Kasumi-1 (cell line): ENCODE data around the gene SEMA5B.

Source experiments
- DNase-seq, 2 experiments: peaks; one replicate each; lab custom pipeline; 2025; lab: John Stamatoyannopoulos, UW

The SEMA5B gene

GRCh38 chr3:123058505-123058904, 30.9 kb upstream of the SEMA5B start:
- no peak for DNase-seq

GRCh38 chr3:123055352-123055751, 27.8 kb upstream of the SEMA5B start:
- DNase-seq = no peak

GRCh38 chr3:123054931-123055330, 27.4 kb upstream of the SEMA5B start:
- no peak for DNase-seq

GRCh38 chr3:123054109-123054778, 26.7 kb upstream of the SEMA5B start:
- no peak for DNase-seq

- DNase-seq = no peak
These were observed 25.5 kb upstream of the SEMA5B start for GRCh38 chr3:123053107-123053506.

- no peak for DNase-seq
These were observed 23.1 kb upstream of the SEMA5B start for GRCh38 chr3:123050666-123051065.

- DNase-seq = no peak
These were observed 21.1 kb upstream of the SEMA5B start for GRCh38 chr3:123048480-123049237.

- no peak for DNase-seq
These were observed 19.4 kb upstream of the SEMA5B start for GRCh38 chr3:123047062-123047319.

GRCh38 chr3:123046262-123047061, 18.9 kb upstream of the SEMA5B start:
- DNase-seq = no peak

GRCh38 chr3:123044981-123045763, 17.6 kb upstream of the SEMA5B start:
- no peak for DNase-seq

GRCh38 chr3:123042413-123042812, 14.8 kb upstream of the SEMA5B start:
- DNase-seq = no peak

- DNase-seq = no peak
These were observed 11.6 kb upstream of the SEMA5B start for GRCh38 chr3:123039178-123039577.

GRCh38 chr3:123038751-123039150, 11.2 kb upstream of the SEMA5B start:
- no peak for DNase-seq

GRCh38 chr3:123037015-123037375, 9.4 kb upstream of the SEMA5B start:
- DNase-seq = no peak

GRCh38 chr3:123036352-123037014, 8.9 kb upstream of the SEMA5B start:
- no peak for DNase-seq

GRCh38 chr3:123034996-123035395, 7.4 kb upstream of the SEMA5B start:
- no peak for DNase-seq

GRCh38 chr3:123034120-123034519, 6.6 kb upstream of the SEMA5B start:
- DNase-seq = no peak

- no peak for DNase-seq
These were observed 4.5 kb upstream of the SEMA5B start for GRCh38 chr3:123032057-123032456.

GRCh38 chr3:123031051-123031450, 3.5 kb upstream of the SEMA5B start:
- DNase-seq = no peak

GRCh38 chr3:123028233-123028828, 768 bp upstream of the SEMA5B start:
- DNase-seq = peak; percentile 65 to 85

GRCh38 chr3:123026565-123027291, 835 bp downstream of the SEMA5B start:
- no peak for DNase-seq
